IgD-negative memory B cell (primary cell): ENCODE data around the gene YWHAB. TPM values are rescaled to one million over a fixed set of nuclear protein-coding genes. Genes with fewer than 3 reads are reported as not detected.

Experiments used
- H3K27ac Mint-ChIP-seq, 3 donors: one replicate each; pipeline ENCODE4 v1.8.0; 2020 to 2022; ENCODE audit warnings: mild to moderate bottlenecking in 3 of 3, mixed read lengths in 3 of 3, moderate library complexity in 1 of 3
- H3K27me3 Mint-ChIP-seq: one replicate; pipeline ENCODE4 v1.8.0; 2021; ENCODE audit warnings: mixed read lengths
- H3K36me3 Mint-ChIP-seq: one replicate; pipeline ENCODE4 v1.8.0; 2020; ENCODE audit warnings: mild to moderate bottlenecking, mixed read lengths
- H3K4me1 Mint-ChIP-seq, 3 donors: one replicate each; pipeline ENCODE4 v1.8.0; 2020 to 2022; ENCODE audit warnings: mixed read lengths in 3 of 3, mild to moderate bottlenecking in 1 of 3
- H3K4me3 Mint-ChIP-seq, 4 donors: one replicate each; pipeline ENCODE4 v1.8.0; 2020 to 2022; ENCODE audit warnings: mild to moderate bottlenecking in 4 of 4, mixed read lengths in 4 of 4, moderate library complexity in 3 of 4
- H3K9me3 Mint-ChIP-seq, 3 donors: one replicate each; pipeline ENCODE4 v1.8.0; 2020 to 2021; ENCODE audit warnings: mixed read lengths in 3 of 3, mild to moderate bottlenecking in 1 of 3
- polyA plus RNA-seq: library from polyadenylated mRNA; unstranded; fragments of 300-500 nt; fragmentation: Illumina TruSeq; gene quantifications from one replicate; pipeline ENCODE4 v1.2.3, GENCODE V29; 2021

The YWHAB gene
- polyA plus RNA-seq, 1 donor from 2014 or later = 505 TPM

DNA sequence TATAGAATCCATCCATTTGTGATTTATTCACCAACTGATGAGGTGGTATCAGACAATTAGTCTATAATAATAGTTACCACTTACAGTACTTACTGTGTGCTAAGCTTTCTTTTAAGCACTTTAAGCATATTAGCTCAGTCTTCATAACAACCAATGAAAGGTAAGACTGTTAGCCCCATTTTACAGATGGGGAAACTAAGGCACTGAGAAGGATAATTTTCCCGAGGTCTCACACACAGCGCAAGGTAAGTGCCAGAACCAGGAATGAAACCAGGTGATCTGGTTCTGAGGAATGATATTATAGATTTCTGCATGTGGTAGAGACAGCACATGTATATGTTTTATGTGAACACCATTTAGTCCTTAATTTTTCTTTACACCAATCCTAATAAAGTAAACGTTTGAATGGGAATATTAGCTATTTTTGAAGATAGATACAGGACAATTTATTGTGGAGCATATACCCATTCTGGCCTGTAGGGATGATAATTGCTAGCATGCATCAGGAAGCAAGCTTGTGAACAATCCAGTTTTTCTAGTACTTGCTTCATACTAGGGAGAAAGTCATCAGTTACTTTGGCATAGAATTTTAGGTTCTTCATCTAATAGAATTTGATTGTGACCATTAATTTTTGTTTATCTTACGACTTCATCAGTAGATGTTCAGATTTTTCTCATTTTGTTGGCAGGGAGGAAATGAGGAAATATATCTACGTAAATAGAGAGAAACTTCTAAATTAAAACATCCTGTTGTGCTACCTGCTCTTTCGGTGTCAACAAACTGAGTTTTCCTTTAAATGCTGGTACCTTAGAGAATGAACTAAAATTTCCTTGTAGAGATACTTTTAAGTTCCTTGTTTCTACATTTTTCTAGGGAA lies 3.0 kb downstream of the YWHAB start:
- Mint-ChIP-seq H3K27me3 (no peaks in the 10 kb centered on the region), H3K4me3 (peak overlapping the region; percentile 74 to 98 (median 95)), H3K36me3 (peaks cover 8% of the 10 kb centered on the region), H3K27ac (peak overlapping the region; percentile 10 to 85 (median 47)), H3K9me3 (no peaks in the 10 kb centered on the region), H3K4me1 (peaks cover 43 to 63% (median 62%) of the 10 kb centered on the region in 3 donors)

DNA sequence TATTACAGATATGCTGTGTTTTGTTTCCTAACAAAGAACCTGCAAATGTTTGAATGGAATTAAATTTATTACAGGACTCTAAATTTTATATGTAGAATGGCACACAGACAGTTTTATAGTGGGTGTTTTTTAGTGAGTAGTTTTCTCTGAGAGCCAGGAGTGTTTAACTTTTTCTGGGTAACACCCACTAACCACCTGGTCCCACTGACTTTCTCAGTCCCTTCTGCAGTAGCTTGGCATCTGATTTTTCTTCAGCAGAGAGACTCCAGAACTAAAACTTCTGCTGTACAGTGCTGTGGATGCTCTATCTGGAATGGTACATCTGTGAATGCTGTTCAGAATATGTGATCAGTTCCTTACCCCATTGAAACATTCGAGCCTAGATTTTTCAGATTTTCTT lies 6.3 kb downstream of the YWHAB start:
- peak overlapping the region in 1 of 4 donors; percentile 75 for H3K4me3 Mint-ChIP-seq
- no peaks in the 10 kb centered on the region for H3K9me3 Mint-ChIP-seq
- peaks cover 62 to 76% (median 75%) of the 10 kb centered on the region in 3 donors for H3K4me1 Mint-ChIP-seq
- H3K27ac Mint-ChIP-seq = peak overlapping the region in 1 of 3 donors; percentile 7
- peaks cover 9% of the 10 kb centered on the region for H3K36me3 Mint-ChIP-seq
- no peaks in the 10 kb centered on the region for H3K27me3 Mint-ChIP-seq

- Mint-ChIP-seq H3K27ac (peak overlapping the region in 1 of 3 donors; percentile 74), H3K9me3 (no peaks in the 10 kb centered on the region), H3K27me3 (no peaks in the 10 kb centered on the region)
Observed at GRCh38 chr20:44894959-44895358, 9.5 kb downstream of the YWHAB start.

DNA sequence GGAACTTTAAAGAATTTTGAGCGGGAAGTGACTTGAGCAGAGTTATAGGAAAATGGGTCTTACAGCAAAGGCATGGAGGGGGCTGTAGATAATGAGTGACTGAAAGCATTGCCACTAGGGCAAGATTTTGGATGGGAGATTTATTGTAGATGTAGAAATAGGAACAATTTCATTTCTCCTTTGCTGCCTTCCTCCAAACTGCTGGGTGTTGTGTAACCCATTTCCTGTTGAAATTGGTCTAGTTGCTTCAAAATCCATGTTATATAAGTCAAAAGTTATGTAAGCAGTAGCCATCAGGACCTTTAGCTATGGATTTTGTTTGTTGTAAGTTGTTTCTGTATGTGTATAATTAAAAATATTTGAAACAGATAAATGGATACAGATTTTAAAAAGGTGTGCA lies 11.1 kb downstream of the YWHAB start:
- Mint-ChIP-seq H3K36me3 (peaks cover 7% of the 10 kb centered on the region), H3K9me3 (no peaks in the 10 kb centered on the region), H3K27me3 (no peaks in the 10 kb centered on the region), H3K27ac (peak overlapping the region in 2 of 3 donors; percentile 2 to 23), H3K4me3 (peak overlapping the region in 2 of 4 donors; percentile 68 to 82), H3K4me1 (peaks cover 56 to 63% (median 57%) of the 10 kb centered on the region in 3 donors)

More at GRCh38 chr20:44894959-44895358, 9.5 kb downstream of the YWHAB start:
- Mint-ChIP-seq H3K4me1 (peaks cover 55 to 63% (median 59%) of the 10 kb centered on the region in 3 donors), H3K4me3 (peak overlapping the region in 2 of 4 donors; percentile 2), H3K36me3 (peaks cover 8% of the 10 kb centered on the region)

DNA sequence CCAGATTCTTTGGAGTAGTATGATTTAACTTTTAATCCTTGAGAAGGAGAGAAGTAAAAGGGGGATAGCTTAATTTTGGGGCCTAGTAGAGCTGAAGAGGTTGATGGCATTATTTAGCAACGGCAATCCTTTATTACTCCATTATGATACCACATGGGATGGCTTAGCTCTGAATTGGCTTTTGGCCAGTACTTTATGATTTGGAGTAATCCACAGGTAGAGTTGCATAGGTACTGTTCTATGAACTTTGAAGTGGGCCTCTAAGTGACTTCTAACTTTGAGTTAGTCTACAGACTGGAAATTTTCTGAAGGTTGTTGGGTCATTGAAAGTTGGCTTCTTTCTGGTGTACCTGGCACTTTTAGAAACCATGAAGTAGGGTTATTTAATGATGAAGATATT lies 11.6 kb downstream of the YWHAB start:
- H3K27ac Mint-ChIP-seq = peak overlapping the region in 2 of 3 donors; percentile 0 to 28
- H3K4me3 Mint-ChIP-seq = peak overlapping the region in 2 of 4 donors; percentile 2 to 3

GRCh38 chr20:44900231-44900854 lies 14.8 kb downstream of the YWHAB start:
- Mint-ChIP-seq H3K4me1 (peaks cover 37 to 40% (median 39%) of the 10 kb centered on the region in 3 donors), H3K4me3 (peak overlapping the region in 1 of 4 donors; percentile 55), H3K9me3 (no peaks in the 10 kb centered on the region), H3K27me3 (no peaks in the 10 kb centered on the region), H3K27ac (peak overlapping the region in 1 of 3 donors; percentile 78), H3K36me3 (no peaks in the 10 kb centered on the region)

More for the DNA sequence above, 11.6 kb downstream of the YWHAB start:
- H3K27me3 Mint-ChIP-seq = no peaks in the 10 kb centered on the region
- peaks cover 5% of the 10 kb centered on the region for H3K36me3 Mint-ChIP-seq
- peaks cover 52 to 58% (median 53%) of the 10 kb centered on the region in 3 donors for H3K4me1 Mint-ChIP-seq
- no peaks in the 10 kb centered on the region for H3K9me3 Mint-ChIP-seq

- H3K27me3 Mint-ChIP-seq = no peaks in the 10 kb centered on the region
- H3K9me3 Mint-ChIP-seq = no peaks in the 10 kb centered on the region
- H3K27ac Mint-ChIP-seq = no peak overlapping the region
- H3K4me3 Mint-ChIP-seq = no peak overlapping the region
- H3K36me3 Mint-ChIP-seq = no peaks in the 10 kb centered on the region
- peaks cover 22 to 26% (median 25%) of the 10 kb centered on the region in 3 donors for H3K4me1 Mint-ChIP-seq
Observed at GRCh38 chr20:44901974-44902373, 16.5 kb downstream of the YWHAB start.

DNA sequence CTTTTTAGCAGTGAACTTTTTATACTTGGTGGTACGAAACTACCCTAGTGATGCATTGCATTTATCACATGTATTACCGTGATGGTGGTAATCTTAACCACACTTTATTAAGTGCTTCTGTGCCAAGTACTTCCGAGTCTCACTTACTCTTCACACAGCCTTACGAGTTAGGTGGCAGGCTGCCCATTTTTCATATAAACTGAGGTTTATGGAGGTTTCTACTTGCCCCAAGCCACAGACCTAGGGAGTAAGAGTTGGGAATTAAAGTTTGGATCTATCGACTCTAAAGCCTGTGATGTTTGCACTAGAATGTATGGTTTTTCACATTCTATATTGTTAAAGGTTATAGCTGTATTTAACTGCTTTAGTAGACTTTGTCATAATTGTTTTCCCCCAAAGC lies 18.9 kb downstream of the YWHAB start:
- Mint-ChIP-seq H3K27me3 (no peaks in the 10 kb centered on the region), H3K36me3 (no peaks in the 10 kb centered on the region), H3K4me3 (no peak overlapping the region), H3K4me1 (peaks cover 10 to 18% (median 15%) of the 10 kb centered on the region in 3 donors), H3K9me3 (no peaks in the 10 kb centered on the region), H3K27ac (no peak overlapping the region)

- H3K27me3 Mint-ChIP-seq = no peaks in the 10 kb centered on the region
- H3K4me1 Mint-ChIP-seq = peaks cover 7 to 16% (median 12%) of the 10 kb centered on the region in 3 donors
- peak overlapping the region; percentile 53 to 85 (median 80) for H3K27ac Mint-ChIP-seq
- H3K9me3 Mint-ChIP-seq = no peaks in the 10 kb centered on the region
- H3K4me3 Mint-ChIP-seq = peak overlapping the region; percentile 87 to 92 (median 89)
- H3K36me3 Mint-ChIP-seq = no peaks in the 10 kb centered on the region
Observed at GRCh38 chr20:44908987-44909871, 23.7 kb downstream of the YWHAB start.

DNA sequence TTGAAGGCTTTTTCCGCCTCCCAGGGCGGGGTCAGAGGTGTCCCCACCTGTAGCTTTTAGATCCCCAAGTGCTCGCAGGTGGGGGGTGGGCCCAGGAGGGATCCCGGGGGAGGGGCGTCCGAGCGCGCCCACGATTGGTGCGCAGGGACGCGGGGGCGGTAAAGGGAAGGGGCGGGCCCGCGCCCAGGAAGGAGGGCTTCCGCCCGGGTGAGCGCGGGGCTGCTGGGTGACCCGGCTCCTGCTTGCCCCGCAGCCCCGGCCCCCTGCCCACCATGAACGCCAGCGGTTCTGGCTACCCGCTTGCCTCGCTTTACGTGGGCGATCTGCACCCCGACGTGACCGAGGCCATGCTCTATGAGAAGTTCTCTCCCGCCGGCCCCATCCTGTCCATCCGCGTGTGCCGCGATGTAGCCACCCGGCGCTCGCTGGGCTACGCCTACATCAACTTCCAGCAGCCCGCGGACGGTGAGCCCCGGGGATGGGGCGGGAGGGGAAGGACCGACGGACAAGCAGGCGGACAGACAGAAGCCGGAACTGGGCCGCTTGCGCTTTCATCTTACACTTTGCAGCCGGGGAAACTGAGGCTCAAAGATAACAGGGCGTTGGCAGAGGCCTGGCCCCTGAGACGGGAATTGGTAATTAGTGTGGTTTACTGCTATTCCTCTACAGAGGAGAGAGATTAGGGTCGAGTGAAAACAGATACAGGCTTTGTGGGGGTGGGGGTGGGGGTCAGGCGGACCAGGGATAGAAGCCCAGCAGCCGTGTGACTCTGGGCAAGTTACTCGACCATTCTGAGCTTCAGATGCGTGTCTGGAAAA lies 24.6 kb downstream of the YWHAB start, which contains the start of gene PABPC1L:
TSS of gene PABPC1L (plus strand) at position 189 of the 818 bp plus-strand sequence. CDS start at position 273, 84 bp downstream.
- peak within 1 kb of the TSS; percentile 53 to 85 (median 80) for H3K27ac Mint-ChIP-seq
- H3K4me3 Mint-ChIP-seq = peak within 1 kb of the TSS; percentile 87 to 92 (median 89)
- peaks cover 7 to 16% (median 12%) of the 10 kb centered on the region in 3 donors for H3K4me1 Mint-ChIP-seq
- H3K36me3 Mint-ChIP-seq = no peaks in the 10 kb centered on the region
- no peaks in the 10 kb centered on the region for H3K27me3 Mint-ChIP-seq
- H3K9me3 Mint-ChIP-seq = no peaks in the 10 kb centered on the region

GRCh38 chr20:44910690-44911262 lies 25.3 kb downstream of the YWHAB start:
- Mint-ChIP-seq H3K27ac (peak overlapping the region; percentile 53 to 85 (median 73)), H3K9me3 (no peaks in the 10 kb centered on the region), H3K27me3 (no peaks in the 10 kb centered on the region), H3K4me1 (peaks cover 8 to 16% (median 12%) of the 10 kb centered on the region in 3 donors), H3K4me3 (peak overlapping the region; percentile 87 to 92 (median 89)), H3K36me3 (no peaks in the 10 kb centered on the region)

DNA sequence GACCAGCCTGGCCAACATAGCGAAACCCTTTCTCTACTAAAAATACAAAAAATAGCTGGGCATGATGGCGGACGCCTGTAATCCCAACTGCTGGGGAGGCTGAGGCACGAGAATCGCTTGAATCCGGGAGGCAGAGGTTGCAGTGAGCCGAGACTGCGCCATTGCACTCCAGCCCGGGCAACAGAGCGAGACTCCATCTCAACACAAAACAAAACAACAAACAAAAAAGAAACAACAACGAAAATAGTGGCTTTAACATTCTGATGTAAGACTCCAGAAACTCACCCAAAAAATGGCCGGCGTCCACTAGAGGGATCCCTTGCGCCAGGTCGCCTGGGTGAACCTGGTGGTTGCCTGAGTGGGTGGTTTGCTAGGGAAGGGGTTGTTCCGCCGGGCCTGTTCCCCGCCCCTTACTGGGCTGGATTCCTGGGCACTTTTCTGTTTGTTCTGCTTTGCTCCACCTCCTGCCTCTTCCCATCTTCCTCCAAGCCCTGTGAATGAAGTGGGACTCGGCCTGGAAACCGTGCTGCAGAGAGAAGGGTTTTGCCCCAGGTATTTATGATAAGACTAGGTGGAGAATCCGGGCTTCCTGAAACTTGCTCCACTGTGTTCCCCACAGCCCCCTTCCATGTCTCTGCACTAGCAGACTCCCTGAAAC lies 25.9 kb downstream of the YWHAB start:
- H3K4me1 Mint-ChIP-seq = peaks cover 8 to 16% (median 12%) of the 10 kb centered on the region in 3 donors
- H3K36me3 Mint-ChIP-seq = no peaks in the 10 kb centered on the region
- H3K9me3 Mint-ChIP-seq = no peaks in the 10 kb centered on the region

DNA sequence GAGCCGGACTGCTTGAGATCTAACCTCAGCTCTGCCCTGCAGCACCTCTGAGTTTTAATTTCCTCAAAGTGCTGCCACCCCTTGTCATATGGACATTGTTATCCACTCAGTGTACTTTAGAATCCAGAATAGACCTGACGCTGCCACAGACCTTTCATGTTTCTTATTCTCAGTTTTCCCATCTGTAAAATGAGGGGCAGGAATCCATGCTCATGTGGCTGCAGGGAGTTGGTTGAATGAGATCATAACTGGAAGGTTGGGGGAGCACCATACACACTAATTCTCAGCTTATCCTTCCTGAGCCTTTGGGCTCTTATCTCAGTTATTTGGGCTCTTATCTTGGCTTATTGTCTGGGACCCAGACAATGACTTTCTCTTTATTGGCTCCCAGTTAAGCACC lies 26.7 kb downstream of the YWHAB start:
- Mint-ChIP-seq H3K4me1 (peaks cover 8 to 16% (median 12%) of the 10 kb centered on the region in 3 donors), H3K27ac (peak overlapping the region in 2 of 3 donors; percentile 16 to 46), H3K9me3 (no peaks in the 10 kb centered on the region), H3K27me3 (no peaks in the 10 kb centered on the region), H3K36me3 (peaks cover 2% of the 10 kb centered on the region), H3K4me3 (peak overlapping the region in 1 of 4 donors; percentile 87)

More for the DNA sequence above, 25.9 kb downstream of the YWHAB start:
- H3K4me3 Mint-ChIP-seq = peak overlapping the region; percentile 43 to 87 (median 64)
- peak overlapping the region in 2 of 3 donors; percentile 26 to 52 for H3K27ac Mint-ChIP-seq
- H3K27me3 Mint-ChIP-seq = no peaks in the 10 kb centered on the region
